Naive B cell (primary cell): ENCODE data around the gene TTC7B. TPM values are rescaled to one million over a fixed set of nuclear protein-coding genes. Genes with fewer than 3 reads are reported as not detected.

Source experiments
- ATAC-seq, 2 donors: fragments of 150-1000 bp; cut with Tn5 transposase; 2 replicates each; pipeline ENCODE4 v1.10.0; 2021; ENCODE audit warnings: low read depth in 2 of 2, mild to moderate bottlenecking in 2 of 2, moderate library complexity in 2 of 2
- DNase-seq: peaks from one replicate; pipeline ENCODE4 v3.0.0; 2022
- H3K27ac Mint-ChIP-seq, 6 donors: one replicate each; pipeline ENCODE4 v1.8.0; 2020 to 2022; ENCODE audit warnings: mild to moderate bottlenecking in 6 of 6, mixed read lengths in 6 of 6, moderate library complexity in 5 of 6, inconsistent platforms in 2 of 6
- H3K27me3 Mint-ChIP-seq, 3 donors: one replicate each; pipeline ENCODE4 v1.8.0; 2021 to 2022; ENCODE audit warnings: mixed read lengths in 3 of 3, mild to moderate bottlenecking in 1 of 3
- H3K36me3 Mint-ChIP-seq, 2 donors: one replicate each; pipeline ENCODE4 v1.8.0; 2020 to 2022; ENCODE audit warnings: mixed read lengths in 2 of 2, inconsistent platforms in 1 of 2, mild to moderate bottlenecking in 1 of 2
- H3K4me1 Mint-ChIP-seq, 3 donors: one replicate each; pipeline ENCODE4 v1.8.0; 2020 to 2022; ENCODE audit warnings: mixed read lengths in 3 of 3, inconsistent platforms in 1 of 3, mild to moderate bottlenecking in 1 of 3, moderate library complexity in 1 of 3
- H3K4me3 Mint-ChIP-seq, 8 donors: one replicate each; pipeline ENCODE4 v1.8.0; 2020 to 2022; ENCODE audit warnings: mild to moderate bottlenecking in 8 of 8, mixed read lengths in 8 of 8, moderate library complexity in 8 of 8, inconsistent platforms in 2 of 8
- H3K9me3 Mint-ChIP-seq, 7 donors: one replicate each; pipeline ENCODE4 v1.8.0; 2020 to 2022; ENCODE audit warnings: mixed read lengths in 7 of 7, mild to moderate bottlenecking in 5 of 7, inconsistent platforms in 2 of 7, moderate library complexity in 1 of 7
- polyA plus RNA-seq, 6 donors: library from polyadenylated mRNA; unstranded; fragments of 300-500 nt; fragmentation: Illumina TruSeq; gene quantifications; one replicate each; pipeline ENCODE4 v1.2.3, GENCODE V29; 2021; ENCODE audit warnings: low read depth in 6 of 6

Gene TTC7B
- polyA plus RNA-seq, 6 donors from 2014 or later = 0.39 to 1.2 TPM; not detected in 4

DNA sequence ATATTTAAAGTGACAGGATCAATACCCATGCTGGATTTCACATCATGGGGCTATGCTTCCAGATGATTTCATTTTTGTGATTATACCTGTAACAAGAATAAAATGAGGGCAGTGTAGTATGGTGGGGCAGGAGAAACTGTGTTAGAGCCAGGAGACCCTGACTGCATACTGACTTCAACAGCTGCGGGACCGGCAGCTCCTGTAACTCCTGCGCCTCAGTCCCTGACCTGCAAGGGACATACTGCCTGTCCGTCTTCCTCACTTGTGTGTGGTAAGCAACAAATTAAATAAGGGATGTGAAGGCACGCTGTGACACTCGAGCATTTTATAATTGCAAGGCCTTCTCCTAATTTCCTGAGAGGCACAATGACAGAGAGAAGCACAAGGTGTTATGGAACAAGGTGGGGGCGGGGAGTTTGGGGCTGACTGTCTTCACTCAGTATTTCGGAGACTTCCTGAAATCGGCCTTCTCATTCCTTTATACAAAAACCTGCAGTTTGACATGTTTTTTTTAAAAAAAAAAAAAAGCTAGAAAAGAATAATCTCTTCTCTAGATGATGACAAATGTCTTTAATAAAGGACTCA, 164.2 kb downstream of the TTC7B start:
- Mint-ChIP-seq H3K27me3 (no peaks in the 10 kb centered on the region), H3K9me3 (no peaks in the 10 kb centered on the region), H3K27ac (no peak overlapping the region), H3K36me3 (no peaks in the 10 kb centered on the region), H3K4me1 (no peaks in the 10 kb centered on the region), H3K4me3 (no peak overlapping the region)
- ATAC-seq = no peak
- no peak for DNase-seq

DNA sequence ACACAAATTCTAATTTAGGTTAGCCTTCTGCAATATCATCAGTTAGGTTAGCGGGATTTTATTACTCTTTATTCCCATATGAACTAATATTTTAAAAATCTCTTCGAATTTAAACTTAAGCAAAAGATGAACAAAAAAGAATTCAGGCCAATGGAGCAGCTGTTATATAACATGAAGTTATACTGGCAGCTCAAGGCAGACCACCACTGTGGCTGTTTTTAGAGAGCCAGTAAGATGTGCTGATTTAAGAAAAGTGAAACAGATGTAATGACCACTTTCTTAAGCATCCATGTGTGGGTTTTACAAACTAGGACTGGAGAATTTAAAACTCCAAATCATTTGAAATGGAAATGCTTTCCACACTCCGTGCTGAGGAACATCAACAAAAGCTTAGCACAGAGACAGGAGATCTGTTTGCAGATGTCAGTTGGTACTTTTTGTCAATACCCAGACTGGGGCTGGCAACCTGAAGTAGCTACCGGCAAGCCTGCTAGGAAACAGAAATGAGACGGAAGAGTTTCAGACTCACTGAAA, 164.9 kb downstream of the TTC7B start:
- Mint-ChIP-seq H3K4me3 (no peak overlapping the region), H3K27me3 (no peaks in the 10 kb centered on the region)
- ATAC-seq = no peak

DNA sequence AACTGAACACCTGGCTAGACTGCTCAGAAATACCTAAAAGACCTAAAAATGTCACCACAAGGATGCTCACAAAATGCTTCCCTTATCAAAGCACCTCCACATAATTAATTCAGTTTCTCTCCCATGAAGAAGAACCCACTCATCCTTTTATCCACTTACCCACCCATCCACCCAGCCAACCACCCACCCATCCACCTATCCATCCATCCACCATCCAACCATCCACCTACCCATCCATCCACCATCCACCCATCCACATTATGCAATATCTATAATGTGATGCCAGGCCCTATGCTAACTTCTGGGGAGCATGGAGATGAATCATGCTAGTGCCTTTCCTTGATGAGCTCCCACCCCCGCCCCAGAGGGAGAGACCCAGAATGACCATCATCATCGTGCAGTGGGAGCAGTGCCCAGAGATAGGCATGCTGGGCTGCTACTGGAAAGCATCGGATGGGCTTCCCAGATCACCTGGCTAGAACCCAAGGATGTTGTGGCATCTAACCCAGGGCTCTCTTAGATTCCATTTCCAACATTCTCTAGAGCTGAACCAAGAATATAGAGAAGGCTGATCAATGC, 166.6 kb downstream of the TTC7B start:
- no peak overlapping the region for H3K27ac Mint-ChIP-seq

More for the DNA sequence above, 164.9 kb downstream of the TTC7B start:
- Mint-ChIP-seq H3K9me3 (no peaks in the 10 kb centered on the region), H3K4me1 (no peaks in the 10 kb centered on the region), H3K36me3 (no peaks in the 10 kb centered on the region), H3K27ac (no peak overlapping the region)
- no peak for DNase-seq

DNA sequence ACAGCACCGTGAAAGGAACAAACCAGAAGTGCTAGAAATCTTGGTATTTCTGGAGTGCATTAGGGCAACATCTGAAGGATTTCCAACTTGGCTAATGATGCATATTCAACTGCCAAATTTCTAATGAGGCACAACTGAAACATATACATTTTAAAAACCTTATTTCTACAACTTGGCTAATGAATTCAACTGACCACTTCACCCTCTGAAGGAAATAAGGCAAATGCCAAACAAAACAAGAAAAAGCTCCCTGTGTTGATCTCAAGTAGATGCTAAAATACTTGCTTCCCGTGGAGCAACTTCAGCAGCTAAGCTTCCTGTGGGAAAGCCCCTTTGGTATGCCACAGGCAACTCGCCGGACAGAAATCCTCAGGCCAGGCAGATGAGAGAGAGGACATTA, 167.1 kb downstream of the TTC7B start:
- Mint-ChIP-seq H3K36me3 (no peaks in the 10 kb centered on the region), H3K4me3 (peak overlapping the region in 1 of 8 donors; percentile 13), H3K4me1 (no peaks in the 10 kb centered on the region), H3K27ac (no peak overlapping the region), H3K27me3 (no peaks in the 10 kb centered on the region), H3K9me3 (peaks cover 0 to 2% (median 0%) of the 10 kb centered on the region in 7 donors)
- DNase-seq (no peak), ATAC-seq (no peak)

More for the DNA sequence above, 166.6 kb downstream of the TTC7B start:
- DNase-seq = no peak
- ATAC-seq = no peak
- H3K9me3 Mint-ChIP-seq = peaks cover 0 to 2% (median 0%) of the 10 kb centered on the region in 7 donors
- H3K4me3 Mint-ChIP-seq = no peak overlapping the region
- no peaks in the 10 kb centered on the region for H3K36me3 Mint-ChIP-seq
- H3K27me3 Mint-ChIP-seq = no peaks in the 10 kb centered on the region
- H3K4me1 Mint-ChIP-seq = no peaks in the 10 kb centered on the region

DNA sequence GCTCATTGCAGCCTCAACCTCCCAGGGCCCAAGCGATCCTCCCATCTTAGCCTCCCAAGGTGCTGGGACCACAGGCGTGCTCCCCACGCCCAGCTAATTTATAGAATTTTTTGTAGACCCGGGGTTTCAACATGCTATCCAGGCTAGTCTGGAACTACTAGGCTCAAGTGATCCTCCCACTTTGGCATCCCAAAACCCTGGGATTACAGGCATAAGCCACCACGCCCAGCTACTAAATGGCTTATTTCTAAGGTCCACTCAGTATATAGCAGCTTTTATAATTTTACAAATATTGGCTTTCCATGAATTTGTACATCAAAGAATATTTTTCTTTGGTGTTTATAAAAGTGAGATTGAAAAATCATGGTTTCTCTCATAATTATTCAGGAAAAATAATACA, 167.8 kb downstream of the TTC7B start:
- Mint-ChIP-seq H3K9me3 (peaks cover 0 to 2% (median 0%) of the 10 kb centered on the region in 7 donors), H3K4me3 (no peak overlapping the region), H3K27ac (no peak overlapping the region), H3K36me3 (no peaks in the 10 kb centered on the region), H3K27me3 (no peaks in the 10 kb centered on the region), H3K4me1 (no peaks in the 10 kb centered on the region)
- DNase-seq (no peak), ATAC-seq (no peak)

- Mint-ChIP-seq H3K9me3 (peaks cover 0 to 2% (median 0%) of the 10 kb centered on the region in 7 donors), H3K27ac (no peak overlapping the region), H3K27me3 (no peaks in the 10 kb centered on the region), H3K4me3 (no peak overlapping the region), H3K36me3 (no peaks in the 10 kb centered on the region), H3K4me1 (no peaks in the 10 kb centered on the region)
- DNase-seq (no peak), ATAC-seq (no peak)
These were observed 168.7 kb downstream of the TTC7B start for GRCh38 chr14:90647473-90648005.

DNA sequence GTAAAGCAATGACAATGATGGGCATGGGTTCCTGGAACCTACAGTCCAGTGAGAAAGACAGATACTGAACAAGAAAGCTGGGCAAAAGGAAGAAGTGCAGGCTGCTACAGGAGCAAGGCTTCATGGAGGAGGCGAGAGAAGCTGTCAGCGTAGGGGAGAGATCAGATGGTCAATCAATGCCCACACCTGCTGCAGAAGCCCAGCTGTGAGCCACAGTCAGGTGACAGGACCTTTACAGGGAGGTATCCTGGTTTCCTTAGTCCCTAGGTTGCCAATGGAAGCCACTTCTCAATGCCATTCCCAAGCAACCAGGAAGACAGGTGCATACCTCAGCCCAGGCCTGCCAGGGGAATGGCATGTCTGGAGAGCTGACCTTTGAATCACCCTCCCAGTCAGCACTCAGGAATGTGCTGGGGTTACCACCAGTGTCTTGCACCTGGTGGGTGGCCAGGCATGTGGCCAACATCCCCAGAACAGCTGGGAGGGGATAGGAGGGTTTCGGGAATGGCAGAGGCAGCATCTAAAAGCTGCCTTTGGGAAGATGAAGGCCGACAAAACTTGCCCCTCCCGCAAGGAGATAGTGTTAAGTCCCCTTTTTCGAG, 170.3 kb downstream of the TTC7B start:
- Mint-ChIP-seq H3K27me3 (no peaks in the 10 kb centered on the region), H3K36me3 (no peaks in the 10 kb centered on the region), H3K9me3 (peaks cover 0 to 2% (median 0%) of the 10 kb centered on the region in 7 donors), H3K4me3 (no peak overlapping the region), H3K4me1 (no peaks in the 10 kb centered on the region), H3K27ac (no peak overlapping the region)
- ATAC-seq (no peak), DNase-seq (no peak)

- Mint-ChIP-seq H3K4me1 (no peaks in the 10 kb centered on the region), H3K4me3 (no peak overlapping the region)
These were observed 171.3 kb downstream of the TTC7B start for GRCh38 chr14:90644882-90645281.

GRCh38 chr14:90643982-90644670, 172.1 kb downstream of the TTC7B start:
- ATAC-seq (no peak), DNase-seq (no peak)
- H3K27ac Mint-ChIP-seq = no peak overlapping the region
- H3K4me1 Mint-ChIP-seq = no peaks in the 10 kb centered on the region
- H3K36me3 Mint-ChIP-seq = no peaks in the 10 kb centered on the region
- peaks cover 0 to 2% (median 0%) of the 10 kb centered on the region in 7 donors for H3K9me3 Mint-ChIP-seq
- no peaks in the 10 kb centered on the region for H3K27me3 Mint-ChIP-seq
- H3K4me3 Mint-ChIP-seq = no peak overlapping the region

More at GRCh38 chr14:90644882-90645281, 171.3 kb downstream of the TTC7B start:
- ATAC-seq (no peak), DNase-seq (no peak)
- no peaks in the 10 kb centered on the region for H3K36me3 Mint-ChIP-seq
- H3K9me3 Mint-ChIP-seq = peaks cover 0 to 2% (median 0%) of the 10 kb centered on the region in 7 donors
- H3K27me3 Mint-ChIP-seq = no peaks in the 10 kb centered on the region
- H3K27ac Mint-ChIP-seq = no peak overlapping the region

- Mint-ChIP-seq H3K4me3 (no peak overlapping the region), H3K27ac (no peak overlapping the region), H3K36me3 (no peaks in the 10 kb centered on the region), H3K27me3 (no peaks in the 10 kb centered on the region), H3K9me3 (peaks cover 0 to 2% (median 0%) of the 10 kb centered on the region in 7 donors), H3K4me1 (no peaks in the 10 kb centered on the region)
- no peak for DNase-seq
- no peak for ATAC-seq
These were observed 173.9 kb downstream of the TTC7B start for GRCh38 chr14:90642244-90642717.

- no peaks in the 10 kb centered on the region for H3K36me3 Mint-ChIP-seq
- peak overlapping the region in 1 of 6 donors; percentile 26 for H3K27ac Mint-ChIP-seq
- H3K9me3 Mint-ChIP-seq = peaks cover 0 to 2% (median 0%) of the 10 kb centered on the region in 7 donors
- H3K4me3 Mint-ChIP-seq = no peak overlapping the region
- DNase-seq (no peak), ATAC-seq (no peak)
- H3K27me3 Mint-ChIP-seq = no peaks in the 10 kb centered on the region
- H3K4me1 Mint-ChIP-seq = no peaks in the 10 kb centered on the region
These were observed 174.5 kb downstream of the TTC7B start for GRCh38 chr14:90641615-90642243.

- H3K4me3 Mint-ChIP-seq = no peak overlapping the region
- no peak for DNase-seq
- H3K4me1 Mint-ChIP-seq = no peaks in the 10 kb centered on the region
- H3K36me3 Mint-ChIP-seq = no peaks in the 10 kb centered on the region
- ATAC-seq = no peak
- H3K9me3 Mint-ChIP-seq = peaks cover 0 to 2% (median 0%) of the 10 kb centered on the region in 7 donors
- no peak overlapping the region for H3K27ac Mint-ChIP-seq
- H3K27me3 Mint-ChIP-seq = no peaks in the 10 kb centered on the region
These were observed 175.1 kb downstream of the TTC7B start for GRCh38 chr14:90641168-90641567.

DNA sequence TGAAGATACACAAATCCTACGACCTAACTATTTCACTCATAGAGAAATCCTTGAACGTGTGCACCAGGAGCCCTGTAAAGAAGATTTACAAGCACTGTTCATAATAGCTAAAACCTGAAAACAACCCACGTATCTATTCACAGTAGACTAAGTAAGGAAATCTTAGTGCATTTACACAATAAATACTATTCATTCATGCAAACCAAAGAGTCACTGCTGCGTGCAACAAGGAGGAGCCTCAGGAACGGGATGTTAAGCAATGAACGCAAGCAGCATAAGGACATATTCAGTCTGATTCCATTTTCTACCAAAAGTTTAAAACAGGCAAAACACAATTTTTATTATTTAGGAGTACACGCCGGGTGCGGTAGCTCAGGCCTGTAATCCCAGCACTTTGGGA, 176.6 kb downstream of the TTC7B start:
- H3K9me3 Mint-ChIP-seq = no peaks in the 10 kb centered on the region
- no peaks in the 10 kb centered on the region for H3K36me3 Mint-ChIP-seq
- H3K27ac Mint-ChIP-seq = no peak overlapping the region
- no peaks in the 10 kb centered on the region for H3K27me3 Mint-ChIP-seq
- no peak overlapping the region for H3K4me3 Mint-ChIP-seq
- ATAC-seq (no peak), DNase-seq (no peak)
- H3K4me1 Mint-ChIP-seq = no peaks in the 10 kb centered on the region
